OCI-LY3 (cell line): Measurements from ENCODE around the gene KIAA0930.

Experiments
- H2AFZ ChIP-seq: fragments of 200-600, 300-600 bp; shearing (Covaris generic); 2 replicates; pipeline ENCODE4 v1.6.0; 2014; ENCODE audit warnings: antibody characterized with exemption, low read depth, low read length
- H3K27ac ChIP-seq: fragments of 200-600, 300-600 bp; sonication (generic); 2 replicates; pipeline ENCODE4 v1.5.1; 2014; ENCODE audit warnings: mild to moderate bottlenecking, low read length, moderate library complexity, mixed read lengths
- H3K27me3 ChIP-seq: fragments of 200-600, 300-600 bp; sonication (generic); 2 replicates; pipeline ENCODE4 v1.6.1; 2014; ENCODE audit warnings: low read depth, low read length, mixed read lengths
- H3K36me3 ChIP-seq: fragments of 200-600, 300-600 bp; sonication (generic); replicated peaks from 2 replicates; pipeline ENCODE3; 2014; ENCODE audit warnings: low read depth, low read length, mixed read lengths
- H3K4me1 ChIP-seq: fragments of 300-600, 200-600 bp; sonication (generic); 2 replicates; pipeline ENCODE4 v1.6.1; 2014; ENCODE audit warnings: low read length, mixed read lengths
- H3K4me2 ChIP-seq: fragments of 200-600, 300-600 bp; sonication (generic); 2 replicates; pipeline ENCODE4 v1.6.1; 2014; ENCODE audit warnings: low read length, mixed read lengths
- H3K4me3 ChIP-seq: fragments of 300-600, 200-600 bp; sonication (generic); 2 replicates; pipeline ENCODE4 v1.5.1; 2014; ENCODE audit warnings: antibody characterized with exemption, mild to moderate bottlenecking, low read length, moderate library complexity
- H3K79me2 ChIP-seq: fragments of 300-600, 200-600 bp; shearing (Covaris generic); 2 replicates; pipeline ENCODE4 v1.6.1; 2014; ENCODE audit warnings: mild to moderate bottlenecking, low read length, mixed read lengths
- H3K9ac ChIP-seq: fragments of 300-600, 200-600 bp; shearing (Covaris generic); 2 replicates; pipeline ENCODE4 v1.6.0; 2014; ENCODE audit warnings: mild to moderate bottlenecking, low read length, moderate library complexity
- H3K9me3 ChIP-seq: fragments of 200-600, 300-600 bp; shearing (Covaris generic); 2 replicates; pipeline ENCODE4 v1.6.1; 2014; ENCODE audit warnings: low read length, mixed read lengths; ENCODE audit not compliant: insufficient read depth
- H4K20me1 ChIP-seq: fragments of 200-600, 300-600 bp; sonication (generic); 2 replicates; pipeline ENCODE4 v1.6.1; 2016; ENCODE audit warnings: low read length, mixed read lengths; ENCODE audit not compliant: insufficient read depth
- EZH2phosphoT487 ChIP-seq: fragments of 200-600 bp; shearing (Covaris generic); IDR thresholded peaks from 2 replicates; pipeline ENCODE4 v1.6.1; 2018; ENCODE audit warnings: antibody characterized with exemption, mixed run types, low read depth
- TF ChIP-seq, protein P1 (sequence below): fragments of 200-600, 300-600 bp; sonication (generic); IDR thresholded peaks from 2 replicates; pipeline ENCODE4 v1.5.1; 2014; ENCODE audit warnings: antibody characterized with exemption, low read length, low read depth

KIAA0930 gene

DNA sequence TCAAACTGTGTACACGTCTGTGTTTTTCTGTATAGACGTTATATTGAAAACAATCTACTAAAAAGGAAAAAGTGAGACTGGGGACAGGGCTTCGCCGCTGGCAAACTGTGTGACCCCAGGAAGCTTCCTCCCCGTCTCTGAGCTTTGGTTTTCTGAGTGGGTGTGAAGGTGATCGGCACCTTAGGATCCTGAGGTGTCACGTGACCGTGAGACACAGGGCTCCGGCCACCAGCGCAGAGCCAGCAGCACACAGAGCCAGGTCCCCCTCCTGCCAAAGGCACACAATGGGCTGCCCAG is 32.0 kb downstream of the KIAA0930 start:
- Histone ChIP-seq H3K4me1 (peaks cover 9% of the 10 kb centered on the region), H3K4me3 (no peak overlapping the region), H3K79me2 (no peaks in the 10 kb centered on the region), H3K36me3 (no peaks in the 10 kb centered on the region), H3K9me3 (no peaks in the 10 kb centered on the region), H4K20me1 (0 out of 2 replicates have a peak, but pooled peaks cover 9% of the 10 kb centered on the region), H3K27me3 (no peaks in the 10 kb centered on the region), H3K4me2 (no peak overlapping the region), H2AFZ (no peak overlapping the region), H3K9ac (no peak overlapping the region), H3K27ac (no peak overlapping the region)
- TF ChIP-seq, protein P1, sequence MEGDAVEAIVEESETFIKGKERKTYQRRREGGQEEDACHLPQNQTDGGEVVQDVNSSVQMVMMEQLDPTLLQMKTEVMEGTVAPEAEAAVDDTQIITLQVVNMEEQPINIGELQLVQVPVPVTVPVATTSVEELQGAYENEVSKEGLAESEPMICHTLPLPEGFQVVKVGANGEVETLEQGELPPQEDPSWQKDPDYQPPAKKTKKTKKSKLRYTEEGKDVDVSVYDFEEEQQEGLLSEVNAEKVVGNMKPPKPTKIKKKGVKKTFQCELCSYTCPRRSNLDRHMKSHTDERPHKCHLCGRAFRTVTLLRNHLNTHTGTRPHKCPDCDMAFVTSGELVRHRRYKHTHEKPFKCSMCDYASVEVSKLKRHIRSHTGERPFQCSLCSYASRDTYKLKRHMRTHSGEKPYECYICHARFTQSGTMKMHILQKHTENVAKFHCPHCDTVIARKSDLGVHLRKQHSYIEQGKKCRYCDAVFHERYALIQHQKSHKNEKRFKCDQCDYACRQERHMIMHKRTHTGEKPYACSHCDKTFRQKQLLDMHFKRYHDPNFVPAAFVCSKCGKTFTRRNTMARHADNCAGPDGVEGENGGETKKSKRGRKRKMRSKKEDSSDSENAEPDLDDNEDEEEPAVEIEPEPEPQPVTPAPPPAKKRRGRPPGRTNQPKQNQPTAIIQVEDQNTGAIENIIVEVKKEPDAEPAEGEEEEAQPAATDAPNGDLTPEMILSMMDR = no peak
- TF ChIP-seq EZH2phosphoT487 = no peak

DNA sequence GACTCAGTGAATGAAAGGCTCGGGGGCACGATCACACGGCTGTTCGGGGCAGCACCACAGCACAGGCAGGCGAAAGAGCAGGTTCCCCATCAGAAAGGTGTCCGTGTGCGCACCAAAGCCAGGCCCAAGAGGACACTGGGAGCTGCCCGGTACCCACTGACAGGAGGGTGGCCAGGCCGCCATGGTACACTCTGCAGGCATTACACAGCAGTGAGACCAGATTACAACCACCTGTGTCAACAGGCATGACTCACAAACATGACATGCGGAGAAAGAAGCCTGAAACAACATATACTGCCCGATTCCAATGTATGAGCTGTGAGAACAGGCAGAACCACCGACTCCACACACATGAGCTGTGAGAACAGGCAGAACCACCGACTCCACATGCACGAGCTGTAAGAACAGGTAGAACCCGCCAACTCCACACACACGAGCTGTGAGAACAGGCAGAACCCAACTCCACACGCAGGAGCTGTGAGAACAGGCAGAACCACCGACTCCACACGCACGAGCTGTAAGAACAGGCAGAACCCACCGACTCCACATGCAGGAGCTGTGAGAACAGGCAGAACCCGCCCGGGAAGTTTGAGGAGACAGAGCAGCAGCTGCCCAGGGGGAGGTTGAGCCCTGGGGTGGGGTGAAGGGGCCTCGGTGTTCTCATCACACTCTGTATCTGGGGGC is 32.6 kb downstream of the KIAA0930 start:
- no peak overlapping the region for H2AFZ ChIP-seq
- H3K4me1 ChIP-seq = peaks cover 4% of the 10 kb centered on the region; the same call in 1 of the 2 replicates
- H4K20me1 ChIP-seq = 0 out of 2 replicates have a peak, but pooled peaks cover 6% of the 10 kb centered on the region
- H3K79me2 ChIP-seq = no peaks in the 10 kb centered on the region
- no peak overlapping the region for H3K4me3 ChIP-seq
- H3K27me3 ChIP-seq = no peaks in the 10 kb centered on the region
- no peak overlapping the region for H3K27ac ChIP-seq
- H3K36me3 ChIP-seq = no peaks in the 10 kb centered on the region
- no peak overlapping the region for H3K4me2 ChIP-seq
- TF ChIP-seq, protein P1 = no peak
- TF ChIP-seq EZH2phosphoT487 = no peak
- no peak overlapping the region for H3K9ac ChIP-seq
- no peaks in the 10 kb centered on the region for H3K9me3 ChIP-seq

DNA sequence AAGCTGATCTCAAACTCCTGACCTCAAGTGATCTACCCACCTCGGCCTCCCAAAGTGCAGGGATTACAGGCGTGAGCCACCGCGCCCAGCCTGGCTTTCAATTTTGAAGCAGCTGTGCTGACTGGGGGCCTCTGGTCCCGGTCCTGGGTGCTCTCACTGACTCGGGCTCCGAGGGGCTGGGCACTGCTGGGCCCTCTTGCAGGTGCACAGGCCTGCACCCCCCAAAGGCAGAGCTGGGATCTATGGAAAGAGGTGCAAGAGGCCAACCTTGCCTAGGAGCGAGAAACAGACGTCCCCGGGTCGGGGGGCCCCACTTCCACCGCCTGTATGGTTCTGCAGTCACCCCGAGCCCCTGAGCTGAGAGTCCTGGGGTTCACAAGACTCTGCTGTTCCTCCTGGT is 33.2 kb downstream of the KIAA0930 start:
- no peaks in the 10 kb centered on the region for H3K27me3 ChIP-seq
- H3K4me1 ChIP-seq = peaks cover 4% of the 10 kb centered on the region; the same call in 1 of the 2 replicates
- H4K20me1 ChIP-seq = 0 out of 2 replicates have a peak, but pooled peaks cover 2% of the 10 kb centered on the region
- H2AFZ ChIP-seq = no peak overlapping the region
- no peak overlapping the region for H3K9ac ChIP-seq
- H3K27ac ChIP-seq = no peak overlapping the region
- no peaks in the 10 kb centered on the region for H3K9me3 ChIP-seq
- H3K4me3 ChIP-seq = no peak overlapping the region
- H3K79me2 ChIP-seq = no peaks in the 10 kb centered on the region
- TF ChIP-seq EZH2phosphoT487 = no peak
- TF ChIP-seq, protein P1 = no peak
- H3K36me3 ChIP-seq = no peaks in the 10 kb centered on the region
- H3K4me2 ChIP-seq = no peak overlapping the region

DNA sequence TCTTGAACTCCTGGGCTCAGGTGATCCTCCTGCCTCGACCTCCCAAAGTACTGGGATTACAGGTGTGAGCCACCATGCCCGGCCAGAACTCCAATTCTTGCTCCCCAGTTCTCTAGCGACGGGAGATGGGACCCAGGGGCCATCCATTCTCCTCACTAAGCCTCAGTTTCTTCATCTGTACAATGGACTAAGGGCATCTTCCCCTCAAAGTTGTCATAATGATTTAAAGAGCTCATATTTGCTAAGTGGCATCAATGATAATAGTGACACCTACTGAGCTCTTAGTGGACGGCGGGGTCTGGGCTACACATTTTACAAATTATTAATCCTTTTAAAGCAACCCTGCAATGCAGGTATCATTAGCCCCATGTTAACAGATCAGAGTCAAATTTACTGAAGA is 34.5 kb downstream of the KIAA0930 start:
- Histone ChIP-seq H4K20me1 (0 out of 2 replicates have a peak, but pooled peaks cover 2% of the 10 kb centered on the region), H3K4me2 (no peak overlapping the region), H3K79me2 (no peaks in the 10 kb centered on the region), H3K36me3 (no peaks in the 10 kb centered on the region), H3K4me3 (no peak overlapping the region), H3K9ac (no peak overlapping the region), H3K27ac (no peak overlapping the region), H3K27me3 (no peaks in the 10 kb centered on the region), H3K9me3 (no peaks in the 10 kb centered on the region), H3K4me1 (peaks cover 4% of the 10 kb centered on the region; the same call in 1 of the 2 replicates), H2AFZ (no peak overlapping the region)
- TF ChIP-seq EZH2phosphoT487 = no peak
- TF ChIP-seq, protein P1 = no peak
